K562 (cell line): ENCODE data around the gene TRDMT1. TPM values are rescaled to one million over a fixed set of nuclear protein-coding genes. Genes with fewer than 3 reads are reported as not detected.

Experiments used
- ATAC-seq: fragments of 200-7000 bp; cut with Tn5 transposase; 3 replicates; pipeline ENCODE4 v1.9.1; 2020; ENCODE audit warnings: moderate library complexity
- BruUV-seq: library from RNA; stranded (reverse); fragments of 400-500 nt; replicated peaks from 2 replicates; lab custom pipeline; 2021; lab: Mats Ljungman, UMichigan
- CTCF ChIA-PET: fragments of 300-600 bp; formaldehyde crosslinking; extraction: SDS; loops from one replicate; lab custom pipeline; 2021; ENCODE audit warnings: low intra/inter-chr PET ratio; lab: Yijun Ruan, JAX
- POLR2A ChIA-PET: fragments of 300-600, 350-650 bp; sonication (Branson Sonifier 250); formaldehyde crosslinking; extraction: SDS; loops from one replicate; lab custom pipeline; 2021; ENCODE audit warnings: antibody characterized with exemption, inconsistent platforms; lab: Yijun Ruan, JAX
- DNase-seq, 4 experiments: peaks; one replicate each; pipeline versions ENCODE4 v3.0.0 to v3.0.0-alpha.2; 2011 to 2018; ENCODE audit warnings: low spot score in 3 of 4, mixed read lengths in 3 of 4; ENCODE audit errors: extremely low read depth in 1 of 4
- FAIRE-seq: peaks from 2 replicates; lab custom pipeline; 2011; peaks lifted over from hg19 to GRCh38; lab: Jason Lieb, UNC
- H2AFZ ChIP-seq: 2 replicates; pipeline ENCODE4 v1.6.0; 2011; ENCODE audit warnings: low read depth, low read length, control low read depth, inconsistent platforms
- H3K27ac ChIP-seq: fragments of 200-600 bp; 3 replicates; pipeline ENCODE4 v1.8.0; 2011; ENCODE audit warnings: low read depth, mild to moderate bottlenecking, control low read depth, inconsistent platforms, low read length, moderate library complexity, mixed read lengths; ENCODE audit errors: extremely low read depth
- H3K27me3 ChIP-seq, 2 experiments: fragments of 300-600 bp in 1 of 2; 2 replicates in 1 of 2; 3 replicates in 1 of 2; pipeline versions ENCODE4 v1.6.0 to v1.8.0; 2011; ENCODE audit warnings: inconsistent platforms in 2 of 2, low read length in 2 of 2, mild to moderate bottlenecking in 1 of 2, mixed read lengths in 1 of 2, moderate library complexity in 1 of 2; ENCODE audit not compliant: control insufficient read depth in 2 of 2, insufficient read depth in 2 of 2
- H3K36me3 ChIP-seq: fragments of 300-600 bp; 3 replicates; pipeline ENCODE4 v1.8.0; 2011; ENCODE audit warnings: mild to moderate bottlenecking, low read length, inconsistent platforms; ENCODE audit not compliant: control insufficient read depth, insufficient read depth
- H3K4me1 ChIP-seq, 2 experiments: fragments of 200-600 bp in 1 of 2; replicated peaks in 1 of 2; 2 replicates in 1 of 2; 3 replicates in 1 of 2; pipeline versions ENCODE4 v1.5.1 to v1.8.0; 2011; ENCODE audit warnings: inconsistent platforms in 2 of 2, low read length in 2 of 2, mild to moderate bottlenecking in 1 of 2, mixed read lengths in 1 of 2, moderate library complexity in 1 of 2; ENCODE audit not compliant: control insufficient read depth in 2 of 2, insufficient read depth in 2 of 2
- H3K4me2 ChIP-seq: 2 replicates; pipeline ENCODE4 v1.6.1; 2011; ENCODE audit warnings: low read length, control low read depth, inconsistent platforms, mixed read lengths; ENCODE audit not compliant: insufficient read depth
- H3K4me3 ChIP-seq: fragments of 200-600 bp; sonication (generic), shearing (Covaris generic); 2 replicates; pipeline ENCODE4 v1.5.1; 2016; ENCODE audit warnings: control low read depth, inconsistent platforms
- H3K79me2 ChIP-seq: fragments of 200-600 bp; 3 replicates; pipeline ENCODE4 v1.8.0; 2011; ENCODE audit warnings: low read length, inconsistent platforms; ENCODE audit not compliant: control insufficient read depth, insufficient read depth
- H3K9ac ChIP-seq, 2 experiments: 2 replicates each; pipeline versions ENCODE4 v1.6.0 to v1.6.1; 2011; ENCODE audit warnings: low read depth in 2 of 2, low read length in 2 of 2, control low read depth in 1 of 2, inconsistent platforms in 1 of 2, mild to moderate bottlenecking in 1 of 2, mixed read lengths in 1 of 2; ENCODE audit not compliant: insufficient read depth in 1 of 2
- H3K9me1 ChIP-seq: one replicate; pipeline ENCODE4 v1.6.0; 2011; ENCODE audit warnings: inconsistent platforms, mild to moderate bottlenecking, low read length, moderate library complexity; ENCODE audit not compliant: control insufficient read depth, insufficient read depth
- H3K9me3 ChIP-seq: replicated peaks from 2 replicates; pipeline ENCODE4 v1.5.1; 2011; ENCODE audit warnings: low read depth, low read length, inconsistent platforms; ENCODE audit not compliant: control insufficient read depth, insufficient read depth
- H4K20me1 ChIP-seq: replicated peaks from 2 replicates; pipeline ENCODE4 v1.6.1; 2011; ENCODE audit warnings: low read length, inconsistent platforms, mixed read lengths; ENCODE audit not compliant: control insufficient read depth, insufficient read depth
- C11orf30 ChIP-seq: fragments of 450-650 bp; IDR thresholded peaks from 2 replicates; pipeline ENCODE4 v1.6.1; 2016; ENCODE audit warnings: low read depth, mild to moderate bottlenecking
- EHMT2 ChIP-seq: fragments of 450-650 bp; IDR thresholded peaks from 2 replicates; pipeline ENCODE4 v1.6.1; 2018; ENCODE audit warnings: antibody characterized with exemption
- FOSL1 ChIP-seq: fragments of 200-800 bp; sonication (Bioruptor generic); conservative IDR thresholded peaks from 2 replicates; pipeline ENCODE4 v1.6.1; 2016; ENCODE audit warnings: missing genetic modification characterization, missing compliant biosample characterization
- GATAD2B ChIP-seq: fragments of 450-650 bp; IDR thresholded peaks from 2 replicates; pipeline ENCODE4 v1.6.1; 2017; ENCODE audit warnings: mild to moderate bottlenecking, borderline replicate concordance
- IRF2 ChIP-seq: sonication (generic); formaldehyde crosslinking; IDR thresholded peaks from 2 replicates; pipeline ENCODE4 v1.8.1; 2022; ENCODE audit warnings: mild to moderate bottlenecking, missing genetic modification reagents
- JUND ChIP-seq, 2 experiments: IDR thresholded peaks; 2 replicates in 1 of 2; 3 replicates in 1 of 2; pipeline ENCODE4 v1.6.1; 2011; ENCODE audit warnings: borderline replicate concordance in 2 of 2, low read depth in 2 of 2, low read length in 2 of 2, improper control_type of control experiment in 1 of 2, missing biosample characterization in 1 of 2, missing genetic modification characterization in 1 of 2, missing genetic modification reagents in 1 of 2
- MAFG ChIP-seq: fragments of 450-650 bp; conservative IDR thresholded peaks from 2 replicates; pipeline ENCODE4 v1.6.1; 2016; ENCODE audit warnings: missing genetic modification characterization, missing compliant biosample characterization
- NR1H2 ChIP-seq: sonication (generic); formaldehyde crosslinking; IDR thresholded peaks from 2 replicates; pipeline ENCODE4 v1.4.0; 2020; ENCODE audit warnings: mild to moderate bottlenecking, missing genetic modification reagents
- PTRF ChIP-seq: fragments of 450-650 bp; IDR thresholded peaks from 2 replicates; pipeline ENCODE4 v1.6.1; 2016; ENCODE audit warnings: mild to moderate bottlenecking, missing genetic modification characterization, missing compliant biosample characterization
- SMAD3 ChIP-seq: fragments of 450-650 bp; formaldehyde crosslinking; conservative IDR thresholded peaks from 2 replicates; pipeline ENCODE4 v1.4.0; 2020; ENCODE audit warnings: mild to moderate bottlenecking
- ZNF134 ChIP-seq: fragments of 250-450 bp; sonication (Bioruptor Pico); conservative IDR thresholded peaks from 2 replicates; pipeline ENCODE4 v1.4.0; 2020
- ZNF24 ChIP-seq: fragments of 450-650 bp; IDR thresholded peaks from 2 replicates; pipeline ENCODE4 v1.6.1; 2016
- ZNF316 ChIP-seq: fragments of 450-650 bp; IDR thresholded peaks from 2 replicates; pipeline ENCODE4 v1.6.1; 2016
- ZNF395 ChIP-seq: fragments of 200-800 bp; sonication (Bioruptor generic); IDR thresholded peaks from 2 replicates; pipeline ENCODE4 v1.6.1; 2017; ENCODE audit warnings: missing genetic modification characterization, missing compliant biosample characterization
- ZNF766 ChIP-seq: fragments of 200-800 bp; sonication (Bioruptor generic); conservative IDR thresholded peaks from 2 replicates; pipeline ENCODE4 v1.6.1; 2016; ENCODE audit warnings: missing genetic modification characterization, missing compliant biosample characterization
- WGBS: fragments of 100-300 bp; shearing (Covaris generic); methylation state at CpG from one replicate; pipeline ENCODE4 v1.1.6; 2016; ENCODE audit warnings: low coverage, mixed read lengths; ENCODE audit not compliant: insufficient coverage; ENCODE audit errors: missing lambda C conversion rate; 5-methylcytosine and 5-hydroxymethylcytosine counted together
- in situ Hi-C: fragments of 300-500 bp; cut with MboI; formaldehyde crosslinking; loops from 4 replicates; pipeline ENCODE4 v1.15.0; 2018; ENCODE audit warnings: inconsistent platforms, mixed read lengths
- intact Hi-C: fragments of 100-400 bp; cut with micrococcal nuclease; formaldehyde crosslinking; loops from 2 replicates; pipeline ENCODE4 v1.14.2; 2022
- polyA plus RNA-seq, 8 experiments: library from polyadenylated mRNA; depleted of rRNA in 4 of 8; stranded (reverse) in 5 of 8; unstranded in 3 of 8; fragments of >200 nt; fragmentation: Nextera tagmentation in 2 of 8; fragmentation: Illumina TruSeq in 1 of 8; extraction: Ambion mirVana in 2 of 8; extraction: Trizol in 1 of 8; gene quantifications; 2 replicates each; pipeline versions ENCODE4 v1.2.1 to v1.2.3, GENCODE V29; 2011 to 2014; ENCODE audit warnings: inconsistent platforms in 1 of 8, missing spikeins in 1 of 8
- total RNA-seq, 7 experiments: library from RNA; depleted of rRNA in 6 of 7; stranded (reverse); fragments of >200 nt in 6 of 7; fragmentation: Illumina TruSeq in 2 of 7; extraction: Trizol in 2 of 7; gene quantifications; 2 replicates each; pipeline versions ENCODE4 v1.2.1 to v1.2.3, GENCODE V29; 2011 to 2021; ENCODE audit warnings: low replicate concordance in 1 of 7
- TF ChIP-seq, protein P1 (sequence below), 2 experiments: fragments of 450-650 bp in 1 of 2; sonication (generic) in 1 of 2; formaldehyde crosslinking in 1 of 2; IDR thresholded peaks in 1 of 2; conservative IDR thresholded peaks in 1 of 2; 2 replicates each; pipeline versions ENCODE4 v1.6.1 to v1.8.1; 2016 to 2023; ENCODE audit warnings: mild to moderate bottlenecking in 2 of 2, moderate library complexity in 2 of 2, inconsistent platforms in 1 of 2, missing genetic modification reagents in 1 of 2

Gene TRDMT1
- total and polyA plus RNA-seq, 9 of the 15 experiments (the other 6 are each of a cell fraction or from before 2014, with no cell fraction given), result 5.4 to 12.6 (median 9.3) TPM

DNA sequence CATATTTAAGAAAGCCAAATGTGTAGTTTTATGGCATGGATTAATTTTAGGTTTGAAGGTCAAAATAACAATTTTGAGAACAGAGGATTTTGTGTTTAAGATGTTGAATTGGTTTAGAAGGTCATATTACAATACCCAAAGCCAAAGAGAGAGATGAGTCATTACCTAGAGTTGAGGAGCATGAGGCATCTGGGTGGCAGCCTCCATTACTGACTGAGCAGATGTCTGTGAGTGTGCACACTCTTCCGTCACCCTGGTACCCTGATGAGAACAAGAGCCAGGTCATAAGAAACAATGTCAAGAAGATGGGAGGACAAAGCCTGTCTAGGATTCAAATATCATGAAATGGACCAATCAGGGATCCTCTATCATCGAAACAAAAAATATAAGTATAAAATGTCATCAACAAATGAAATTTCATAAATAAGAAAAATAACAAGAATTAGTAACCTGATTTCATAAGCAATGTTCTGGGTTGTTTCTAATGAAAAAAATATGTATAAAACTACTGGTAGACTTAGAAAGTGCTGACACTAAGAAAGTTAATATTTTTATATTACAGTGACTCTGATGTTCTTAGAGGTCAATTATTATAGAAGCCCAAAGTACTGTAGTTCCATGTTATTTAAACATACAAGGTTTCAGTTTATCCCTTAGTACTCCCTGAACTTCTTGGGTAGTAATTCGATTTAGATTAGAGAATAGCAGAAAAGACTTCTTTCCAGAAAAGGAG is 91.8 kb downstream of the TRDMT1 start:
- ATAC-seq, result no peak
- CTCF ChIA-PET, result no interaction called here
- Histone ChIP-seq H4K20me1 (no peaks in the 10 kb centered on the region), H3K9me1 (no peaks in the 10 kb centered on the region), H3K27me3 (no peaks in the 10 kb centered on the region), H3K4me3 (no peak overlapping the region), H3K36me3 (no peaks in the 10 kb centered on the region), H3K79me2 (no peaks in the 10 kb centered on the region), H3K9ac (no peak overlapping the region), H2AFZ (peak overlapping the region; percentile 18; the same call in 1 of the 2 replicates), H3K27ac (no peak overlapping the region), H3K4me2 (no peak overlapping the region), H3K9me3 (no peaks in the 10 kb centered on the region), H3K4me1 (no peaks in the 10 kb centered on the region)
- DNase-seq, result peak in 2 of 4 experiments; percentile 14 to 20
- 45% methylated on average over 3 of the region's 3 CpGs for WGBS
- intact Hi-C loops, result loop anchor here (10.0 kb wide), 1 partner anchor 155 kb away; no protein-coding TSS in a partner anchor
- POLR2A ChIA-PET, result no interaction called here
- TF ChIP-seq ZNF395 (no peak), ZNF766 (no peak), IRF2 (CRISPR knock-in tag) (no peak), C11orf30 (peak; percentile 69; the same call in 1 of the 2 replicates), EHMT2 (peak; percentile 70; the same call in 1 of the 2 replicates), ZNF134 (CRISPR knock-in tag) (no peak), ZNF316 (peak; percentile 86), SMAD3 (no peak), FOSL1 (tag) (peak; percentile 68), JUND (IDR thresholded peaks at IDR 0.05; ENCODE audit: borderline replicate concordance, low read depth, low read length) (peak; percentile 66; the same call in 1 of the 2 replicates), JUND (tag; IDR thresholded peaks at IDR 0.05; ENCODE audit: borderline replicate concordance, low read depth, low read length) (no peak), ZNF24 (no peak), GATAD2B (no peak), MAFG (tag) (peak; percentile 33; the same call in 1 of the 2 replicates), PTRF (tag) (no peak), NR1H2 (CRISPR knock-in tag) (no peak)
- TF ChIP-seq, protein P1, sequence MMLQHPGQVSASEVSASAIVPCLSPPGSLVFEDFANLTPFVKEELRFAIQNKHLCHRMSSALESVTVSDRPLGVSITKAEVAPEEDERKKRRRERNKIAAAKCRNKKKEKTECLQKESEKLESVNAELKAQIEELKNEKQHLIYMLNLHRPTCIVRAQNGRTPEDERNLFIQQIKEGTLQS (IDR thresholded peaks at IDR 0.05), result peak; percentile 73
- TF ChIP-seq, protein P1 (CRISPR knock-in tag; conservative IDR thresholded peaks at IDR 0.05), result no peak
- peak; percentile 37 for FAIRE-seq
- BruUV-seq, result no TSS peak
- in situ Hi-C loops, result no loop called here
